Caco-2 (cell line): ENCODE results near the gene PARVB. TPM values are rescaled to one million over a fixed set of nuclear protein-coding genes. Genes with fewer than 3 reads are reported as not detected.

ENCODE experiments used
- BruUV-seq: library from RNA; stranded (reverse); fragments of 400-500 nt; replicated peaks from 2 replicates; lab custom pipeline; 2021; lab: Mats Ljungman, UMichigan
- CTCF ChIA-PET: fragments of 300-600 bp; sonication (Branson Sonifier 250); formaldehyde crosslinking; loops from one replicate; lab custom pipeline; 2022; ENCODE audit warnings: antibody characterized with exemption; lab: Charles Lee
- POLR2A ChIA-PET: fragments of 300-600 bp; sonication (Branson Sonifier 250); formaldehyde crosslinking; loops from one replicate; lab custom pipeline; 2022; ENCODE audit warnings: antibody characterized with exemption; lab: Charles Lee
- DNase-seq, 2 experiments: peaks; one replicate each; pipeline versions ENCODE4 v3.0.0 to v3.0.0-alpha.2; 2020 to 2022
- H3K27me3 ChIP-seq: replicated peaks from 2 replicates; pipeline ENCODE4 v1.6.0; 2011; ENCODE audit warnings: low read length; ENCODE audit not compliant: control insufficient read depth, insufficient read depth
- H3K36me3 ChIP-seq: 2 replicates; pipeline ENCODE4 v1.5.1; 2011; ENCODE audit warnings: low read length; ENCODE audit not compliant: control insufficient read depth, insufficient read depth
- H3K4me1 ChIP-seq: fragments of 250-450 bp; sonication (Bioruptor Pico); 2 replicates; pipeline ENCODE4 v1.5.1; 2020; ENCODE audit warnings: mild to moderate bottlenecking
- H3K4me3 ChIP-seq: 2 replicates; pipeline ENCODE4 v1.5.1; 2011; ENCODE audit warnings: low read depth, mild to moderate bottlenecking, control low read depth, low read length
- H3K9me3 ChIP-seq: fragments of 250-450 bp; sonication (Bioruptor Pico); 2 replicates; pipeline ENCODE4 v1.5.1; 2020; ENCODE audit warnings: mild to moderate bottlenecking, moderate library complexity
- H3K27ac Mint-ChIP-seq: one replicate; pipeline ENCODE4 v1.8.0; 2022; ENCODE audit warnings: mixed read lengths; ENCODE audit not compliant: unreplicated experiment
- H3K27me3 Mint-ChIP-seq: one replicate; pipeline ENCODE4 v1.8.0; 2022; ENCODE audit warnings: mixed read lengths; ENCODE audit not compliant: insufficient read depth, unreplicated experiment
- H3K36me3 Mint-ChIP-seq: one replicate; pipeline ENCODE4 v1.8.0; 2022; ENCODE audit warnings: mild to moderate bottlenecking, mixed read lengths; ENCODE audit not compliant: insufficient read depth, unreplicated experiment
- H3K4me1 Mint-ChIP-seq: one replicate; pipeline ENCODE4 v1.8.0; 2022; ENCODE audit warnings: low read depth, mixed read lengths; ENCODE audit not compliant: unreplicated experiment
- H3K4me3 Mint-ChIP-seq: one replicate; pipeline ENCODE4 v1.8.0; 2022; ENCODE audit warnings: mild to moderate bottlenecking, moderate library complexity, mixed read lengths; ENCODE audit not compliant: unreplicated experiment
- H3K9me3 Mint-ChIP-seq: one replicate; pipeline ENCODE4 v1.8.0; 2022; ENCODE audit warnings: mixed read lengths; ENCODE audit not compliant: unreplicated experiment
- CTCF ChIP-seq, 2 experiments: fragments of 200-600 bp in 1 of 2; IDR thresholded peaks; 1 replicate in 1 of 2; 2 replicates in 1 of 2; pipeline versions ENCODE4 v1.5.1 to v1.8.0; 2011 to 2022; ENCODE audit warnings: antibody characterized with exemption in 1 of 2, control low read depth in 1 of 2, inconsistent platforms in 1 of 2, low read depth in 1 of 2, low read length in 1 of 2, mild to moderate bottlenecking in 1 of 2, moderate library complexity in 1 of 2; ENCODE audit not compliant: insufficient read depth in 1 of 2, severe bottlenecking in 1 of 2, unreplicated experiment in 1 of 2
- intact Hi-C: fragments of 100-400 bp; cut with micrococcal nuclease; formaldehyde crosslinking; loops from one replicate; pipeline ENCODE4 v1.10.0; 2022; ENCODE audit not compliant: unreplicated experiment
- total RNA-seq: library from RNA; stranded (reverse); gene quantifications from 2 replicates; pipeline ENCODE4 v1.2.3, GENCODE V29; 2022

Gene PARVB
- total RNA-seq, 1 experiment from 2014 or later = 28.8 TPM

DNA sequence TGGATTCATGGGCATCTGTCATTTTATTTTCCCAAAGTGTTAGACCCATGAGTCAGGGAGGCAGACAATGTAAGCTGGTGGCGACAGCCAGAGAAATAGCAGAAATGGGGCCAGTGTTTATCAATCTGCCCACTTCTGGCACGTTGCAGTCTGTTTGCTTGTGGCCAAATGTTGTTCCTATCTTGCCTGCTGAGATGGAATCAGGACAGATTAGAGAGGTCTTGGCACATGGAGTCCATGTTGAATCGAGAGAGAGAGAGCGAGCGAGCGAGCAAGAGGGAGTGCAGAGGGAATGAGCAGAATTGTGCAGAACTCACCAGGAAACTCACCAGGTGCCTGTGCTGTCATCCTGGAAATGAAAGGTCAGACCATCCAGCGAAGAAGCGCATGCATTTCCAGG is 134.7 kb downstream of the PARVB start:
- Mint-ChIP-seq H3K4me3 (no peak overlapping the region), H3K4me1 (no peaks in the 10 kb centered on the region), H3K36me3 (no peaks in the 10 kb centered on the region), H3K9me3 (no peaks in the 10 kb centered on the region), H3K27ac (no peak overlapping the region), H3K27me3 (no peaks in the 10 kb centered on the region)
- H3K36me3 ChIP-seq = no peaks in the 10 kb centered on the region
- no TSS peak for BruUV-seq
- no peaks in the 10 kb centered on the region for H3K27me3 ChIP-seq
- ChIA-PET CTCF (no interaction called here), POLR2A (no interaction called here)
- no peaks in the 10 kb centered on the region for H3K9me3 ChIP-seq
- H3K4me3 ChIP-seq = no peak overlapping the region
- TF ChIP-seq CTCF (IDR thresholded peaks at IDR 0.05; ENCODE audit: insufficient read depth in 1 of 2, low read depth in 1 of 2, low read length in 1 of 2, severe bottlenecking in 1 of 2, unreplicated experiment in 1 of 2) = no peak
- H3K4me1 ChIP-seq = no peaks in the 10 kb centered on the region
- DNase-seq = no peak
- intact Hi-C loops = no loop called here

GRCh38 chr22:44159221-44159620 is 135.1 kb downstream of the PARVB start:
- H3K9me3 Mint-ChIP-seq = no peaks in the 10 kb centered on the region
- no peaks in the 10 kb centered on the region for H3K4me1 ChIP-seq
- ChIA-PET POLR2A (no interaction called here), CTCF (no interaction called here)
- H3K4me1 Mint-ChIP-seq = no peaks in the 10 kb centered on the region
- no peak overlapping the region for H3K27ac Mint-ChIP-seq
- H3K36me3 ChIP-seq = no peaks in the 10 kb centered on the region
- no TSS peak for BruUV-seq
- TF ChIP-seq CTCF (IDR thresholded peaks at IDR 0.05; ENCODE audit: insufficient read depth in 1 of 2, low read depth in 1 of 2, low read length in 1 of 2, severe bottlenecking in 1 of 2, unreplicated experiment in 1 of 2) = no peak
- no peaks in the 10 kb centered on the region for H3K27me3 Mint-ChIP-seq
- no peak for DNase-seq
- no peak overlapping the region for H3K4me3 ChIP-seq
- intact Hi-C loops = no loop called here
- no peak overlapping the region for H3K4me3 Mint-ChIP-seq
- no peaks in the 10 kb centered on the region for H3K36me3 Mint-ChIP-seq
- H3K9me3 ChIP-seq = no peaks in the 10 kb centered on the region
- H3K27me3 ChIP-seq = no peaks in the 10 kb centered on the region

DNA sequence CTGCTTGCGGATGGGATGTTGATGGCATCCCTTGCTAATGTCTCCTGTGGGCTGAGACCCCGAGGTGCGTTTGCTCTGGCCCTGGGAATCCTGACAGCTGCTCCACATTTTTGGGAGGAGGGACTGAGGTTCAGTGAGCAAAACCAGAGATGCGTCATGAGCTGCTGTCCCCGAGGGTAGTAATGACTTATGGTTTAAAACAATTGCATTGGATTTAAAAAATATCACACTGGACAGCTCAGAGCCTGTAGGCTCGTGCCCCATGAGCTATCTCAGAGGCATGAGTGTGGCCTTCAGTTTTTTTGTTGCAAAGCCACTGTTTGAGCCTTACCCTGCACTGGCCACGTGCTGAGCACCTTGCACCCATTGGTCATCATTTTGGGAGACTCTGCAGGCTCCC is 135.7 kb downstream of the PARVB start:
- Histone ChIP-seq H3K4me3 (no peak overlapping the region), H3K36me3 (no peaks in the 10 kb centered on the region), H3K27me3 (no peaks in the 10 kb centered on the region), H3K4me1 (no peaks in the 10 kb centered on the region), H3K9me3 (no peaks in the 10 kb centered on the region)
- Mint-ChIP-seq H3K27me3 (no peaks in the 10 kb centered on the region), H3K9me3 (no peaks in the 10 kb centered on the region), H3K36me3 (no peaks in the 10 kb centered on the region), H3K4me3 (no peak overlapping the region), H3K4me1 (no peaks in the 10 kb centered on the region), H3K27ac (no peak overlapping the region)
- POLR2A ChIA-PET = no interaction called here
- no TSS peak for BruUV-seq
- CTCF ChIA-PET = no interaction called here
- intact Hi-C loops = no loop called here
- DNase-seq = no peak
- TF ChIP-seq CTCF (IDR thresholded peaks at IDR 0.05; ENCODE audit: insufficient read depth in 1 of 2, low read depth in 1 of 2, low read length in 1 of 2, severe bottlenecking in 1 of 2, unreplicated experiment in 1 of 2) = no peak
